Stimulated activated CD4-positive, alpha-beta T cell treated with anti-CD3 and anti-CD28 coated beads, TNF-alpha, amount 100 ng/mL, for 48 hours (primary cell): Measurements from ENCODE around the gene MEIS3.

ENCODE experiments used
- DNase-seq, 3 donors: peaks; one replicate each; pipeline ENCODE4 v3.0.0-alpha.2; 2020; ENCODE audit warnings: low read depth in 3 of 3

Gene MEIS3

DNA sequence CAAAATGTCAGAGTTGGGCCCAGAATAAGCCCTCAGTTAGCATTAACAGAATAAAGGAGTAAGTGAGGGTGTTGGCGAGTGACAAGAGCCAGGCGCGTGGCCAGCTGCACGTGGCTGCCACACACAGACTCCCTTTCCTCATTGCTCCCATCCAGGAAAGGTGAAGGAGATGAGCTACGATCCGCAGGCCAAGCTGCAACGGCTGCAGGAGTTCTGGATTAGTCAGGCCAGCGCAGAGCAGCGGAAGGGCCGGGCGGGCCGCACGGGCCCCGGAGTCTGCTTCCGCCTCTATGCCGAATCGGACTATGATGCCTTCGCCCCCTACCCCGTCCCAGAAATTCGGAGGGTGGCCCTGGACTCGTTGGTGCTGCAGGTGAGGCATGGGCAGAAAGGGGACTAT is 57.0 kb downstream of the MEIS3 start:
- DNase-seq: no peak

DNA sequence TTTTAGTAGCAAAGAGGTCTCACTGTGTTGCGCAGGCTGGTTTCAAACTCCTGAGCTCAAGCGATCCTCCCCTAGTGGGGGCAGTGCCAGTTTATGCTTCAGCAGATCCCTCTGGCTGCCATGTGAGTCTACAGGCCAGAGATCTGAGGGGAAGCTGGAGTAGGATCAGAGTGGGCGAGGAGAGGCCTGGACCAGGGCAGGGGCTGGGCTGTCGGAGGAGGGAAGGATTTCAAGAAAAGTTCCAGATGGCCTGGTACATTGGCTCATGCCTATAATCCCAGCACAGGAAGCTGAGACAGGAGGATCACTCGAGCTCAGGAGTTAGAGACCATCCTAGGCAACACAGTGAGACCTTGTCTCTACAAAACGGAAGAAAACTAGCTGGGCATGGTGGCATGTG is 60.4 kb downstream of the MEIS3 start:
- no peak for DNase-seq

DNA sequence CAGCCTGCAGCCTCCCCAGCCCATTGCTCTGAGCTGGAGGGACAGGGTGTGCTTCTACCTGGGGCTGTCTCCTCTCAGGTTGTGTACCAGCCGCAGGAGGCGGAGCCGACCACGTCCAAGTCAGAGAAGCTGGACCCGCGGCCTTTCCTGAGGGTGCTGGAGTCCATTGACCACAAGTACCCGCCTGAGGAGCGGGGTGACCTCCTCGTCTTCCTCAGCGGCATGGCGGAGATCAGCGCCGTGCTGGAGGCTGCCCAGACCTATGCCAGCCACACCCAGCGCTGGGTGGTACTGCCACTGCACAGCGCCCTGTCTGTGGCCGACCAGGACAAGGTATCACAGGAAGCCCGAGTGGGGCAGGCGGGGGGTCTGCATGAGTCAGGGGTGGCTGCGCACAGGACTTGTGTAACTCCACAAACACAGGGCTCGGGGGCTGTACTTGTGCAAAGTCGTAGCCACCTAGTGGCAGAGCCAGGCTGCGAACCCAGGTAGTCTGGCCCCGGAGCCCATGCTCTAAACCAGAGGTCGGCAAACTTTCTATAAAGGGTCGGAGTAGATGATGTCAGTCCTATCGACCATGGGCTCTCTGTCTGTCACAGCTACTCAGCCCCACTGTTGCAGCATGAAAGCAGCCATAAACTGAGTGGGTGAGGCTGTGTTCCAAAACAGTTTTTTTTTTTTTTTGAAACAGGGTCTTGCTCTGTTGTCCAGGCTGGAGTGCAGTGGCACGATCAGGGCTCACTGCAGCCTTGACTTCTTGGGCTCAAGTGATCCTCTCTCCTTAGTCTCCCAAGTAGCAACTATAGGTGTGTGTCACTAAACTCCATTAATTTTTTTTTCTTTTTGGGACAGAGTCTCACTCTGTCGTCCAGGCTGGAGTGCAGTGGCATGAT is 61.3 kb downstream of the MEIS3 start:
- DNase-seq: no peak

DNA sequence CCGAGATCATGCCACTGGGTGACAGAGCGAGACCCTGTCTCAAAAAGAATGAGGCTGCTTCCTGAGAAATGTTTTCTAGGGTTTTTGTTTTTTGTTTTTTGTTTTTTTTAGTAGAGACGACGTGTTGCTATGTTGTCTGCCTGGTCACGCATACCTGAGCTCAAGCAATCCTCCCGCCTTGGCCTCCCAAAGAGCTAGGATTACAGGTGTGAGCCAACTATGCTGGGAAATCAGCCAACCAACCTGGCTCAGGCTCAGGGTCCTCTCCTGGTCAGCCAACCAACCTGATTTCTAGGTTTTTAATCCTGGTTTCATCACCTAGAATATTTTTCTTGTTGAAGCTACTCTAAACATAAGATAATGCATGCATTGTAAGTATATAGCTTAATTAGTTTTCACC is 62.4 kb downstream of the MEIS3 start:
- no peak for DNase-seq

DNA sequence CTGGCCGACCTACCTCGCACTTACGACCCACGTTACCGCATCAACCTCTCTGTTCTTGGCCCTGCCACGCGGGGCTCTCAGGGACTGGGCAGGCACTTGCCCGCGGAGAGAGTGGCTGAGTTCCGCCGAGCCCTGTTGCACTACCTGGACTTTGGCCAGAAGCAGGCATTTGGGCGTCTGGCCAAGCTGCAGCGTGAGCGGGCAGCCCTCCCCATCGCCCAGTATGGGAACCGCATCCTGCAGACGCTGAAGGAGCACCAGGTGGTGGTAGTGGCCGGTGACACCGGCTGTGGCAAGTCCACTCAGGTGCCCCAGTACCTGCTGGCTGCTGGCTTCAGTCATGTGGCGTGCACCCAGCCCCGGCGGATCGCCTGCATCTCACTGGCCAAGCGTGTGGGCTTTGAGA is 66.0 kb downstream of the MEIS3 start:
- DNase-seq: no peak
